ENCODE results near the gene FGR. TPM values are rescaled to one million over a fixed set of nuclear protein-coding genes. Genes with fewer than 3 reads are reported as not detected.

The FGR gene
- polyA plus RNA-seq, 1 of the 3 experiments (the other 2 are of a cell fraction), result not detected

- Histone ChIP-seq H3K27ac (ENCODE audit: low read depth in 2 of 2, low read length in 1 of 2) (no peak overlapping the region), H3K9me2 (no peaks in the 10 kb centered on the region), H3K36me3 (replicated peaks in 1 of 2; ENCODE audit: control insufficient read depth in 1 of 2, insufficient read depth in 2 of 2, low read length in 1 of 2) (no peaks in the 10 kb centered on the region), H3F3A (replicated peaks; ENCODE audit: insufficient read depth) (no peaks in the 10 kb centered on the region), H3K79me2 (ENCODE audit: insufficient read depth) (peaks cover 65% of the 10 kb centered on the region), H4K20me1 (ENCODE audit: insufficient read depth) (peaks cover 68% of the 10 kb centered on the region), H3K9me3 (no peaks in the 10 kb centered on the region), H2AFZ (ENCODE audit: low read depth) (no peak overlapping the region), H3K27me3 (ENCODE audit: insufficient read depth) (no peaks in the 10 kb centered on the region), H3K9ac (no peak overlapping the region), H3K4me2 (peak overlapping the region; percentile 75), H3K4me3 (ENCODE audit: low read depth in 2 of 2, low read length in 1 of 2) (peak overlapping the region in 1 of 2 experiments; percentile 28; a peak in 2 of 4 replicates), H3K4me1 (ENCODE audit: control insufficient read depth in 1 of 2, insufficient read depth in 2 of 2, low read depth in 1 of 2, low read length in 1 of 2) (peaks cover 52 to 77% of the 10 kb centered on the region in 2 experiments; a peak in 3 of 4 replicates)
- ChIA-PET POLR2A (interaction anchor here (0.6 to 1.8 kb wide), 3 partner anchors 32 to 35 kb away, joined by 3 to 4 read pairs (median 3); partner anchors contain the start of gene AHDC1), CTCF (interaction anchor here (0.6 to 24.8 kb wide), 24 partner anchors 9 to 1591 kb away, joined by 3 to 603 read pairs (median 3); partner anchors contain the start of genes AHDC1 and FAM76A)
- TF ChIP-seq, protein P1, sequence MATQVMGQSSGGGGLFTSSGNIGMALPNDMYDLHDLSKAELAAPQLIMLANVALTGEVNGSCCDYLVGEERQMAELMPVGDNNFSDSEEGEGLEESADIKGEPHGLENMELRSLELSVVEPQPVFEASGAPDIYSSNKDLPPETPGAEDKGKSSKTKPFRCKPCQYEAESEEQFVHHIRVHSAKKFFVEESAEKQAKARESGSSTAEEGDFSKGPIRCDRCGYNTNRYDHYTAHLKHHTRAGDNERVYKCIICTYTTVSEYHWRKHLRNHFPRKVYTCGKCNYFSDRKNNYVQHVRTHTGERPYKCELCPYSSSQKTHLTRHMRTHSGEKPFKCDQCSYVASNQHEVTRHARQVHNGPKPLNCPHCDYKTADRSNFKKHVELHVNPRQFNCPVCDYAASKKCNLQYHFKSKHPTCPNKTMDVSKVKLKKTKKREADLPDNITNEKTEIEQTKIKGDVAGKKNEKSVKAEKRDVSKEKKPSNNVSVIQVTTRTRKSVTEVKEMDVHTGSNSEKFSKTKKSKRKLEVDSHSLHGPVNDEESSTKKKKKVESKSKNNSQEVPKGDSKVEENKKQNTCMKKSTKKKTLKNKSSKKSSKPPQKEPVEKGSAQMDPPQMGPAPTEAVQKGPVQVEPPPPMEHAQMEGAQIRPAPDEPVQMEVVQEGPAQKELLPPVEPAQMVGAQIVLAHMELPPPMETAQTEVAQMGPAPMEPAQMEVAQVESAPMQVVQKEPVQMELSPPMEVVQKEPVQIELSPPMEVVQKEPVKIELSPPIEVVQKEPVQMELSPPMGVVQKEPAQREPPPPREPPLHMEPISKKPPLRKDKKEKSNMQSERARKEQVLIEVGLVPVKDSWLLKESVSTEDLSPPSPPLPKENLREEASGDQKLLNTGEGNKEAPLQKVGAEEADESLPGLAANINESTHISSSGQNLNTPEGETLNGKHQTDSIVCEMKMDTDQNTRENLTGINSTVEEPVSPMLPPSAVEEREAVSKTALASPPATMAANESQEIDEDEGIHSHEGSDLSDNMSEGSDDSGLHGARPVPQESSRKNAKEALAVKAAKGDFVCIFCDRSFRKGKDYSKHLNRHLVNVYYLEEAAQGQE (IDR thresholded peaks at IDR 0.05; ENCODE audit: low read depth, low read length), result no peak
- no peak for TF ChIP-seq MXI1 (IDR thresholded peaks at IDR 0.05; ENCODE audit: low read depth, low read length)
- peak; percentile 16; the same call in 1 of the 2 replicates for TF ChIP-seq RAD21 (IDR thresholded peaks at IDR 0.05; ENCODE audit: low read length)
- peak; percentile 39; the same call in 1 of the 2 replicates for TF ChIP-seq SMC3 (IDR thresholded peaks at IDR 0.05; ENCODE audit: low read depth, low read length)
- no peak for TF ChIP-seq PBX3 (IDR thresholded peaks at IDR 0.05)
- TF ChIP-seq MAX (IDR thresholded peaks at IDR 0.05; ENCODE audit: low read depth), result 0 out of 2 replicates have a peak, but pooled peaks have one; percentile 30
- peak; percentile 70 for TF ChIP-seq CTCF (IDR thresholded peaks at IDR 0.05)
- TF ChIP-seq FOSL2 (IDR thresholded peaks at IDR 0.05; ENCODE audit: borderline replicate concordance, low read depth), result no peak
- DNase-seq, result peak; percentile 99
- WGBS (ENCODE audit: low lambda C conversion rate), result 29% methylated on average over 7 of the region's 65 CpGs
These were observed 66.5 kb downstream of the FGR start for GRCh38 chr1:27568300-27569087.
